ENCODE results near the gene KATNAL1.
"Not testable (repeated sequence)": the region's sequence is repeated elsewhere in the genome, so short reads cannot be mapped to it uniquely, and the experiment has no call there.

KATNAL1 gene

GRCh38 chr13:30178976-30179375 is 128.4 kb downstream of the KATNAL1 start:
- no peaks in the 10 kb centered on the region for H3K9me3 Mint-ChIP-seq
- H3K4me3 Mint-ChIP-seq: no peak overlapping the region
- no peaks in the 10 kb centered on the region for H3K36me3 Mint-ChIP-seq
- H3K27ac Mint-ChIP-seq: no peak overlapping the region
- ATAC-seq: no peak
- no peaks in the 10 kb centered on the region for H3K4me1 Mint-ChIP-seq
- DNase-seq (ENCODE audit: low spot score in 2 of 2): no peak

GRCh38 chr13:30175166-30175565 is 132.2 kb downstream of the KATNAL1 start:
- no peak for ATAC-seq
- peaks cover 7% of the 10 kb centered on the region for H3K4me1 Mint-ChIP-seq

GRCh38 chr13:30174250-30174649 is 133.1 kb downstream of the KATNAL1 start:
- ATAC-seq; H3K4me3 Mint-ChIP-seq; DNase-seq (ENCODE audit: low spot score in 2 of 2); H3K36me3 Mint-ChIP-seq; H3K4me1 Mint-ChIP-seq; H3K9me3 Mint-ChIP-seq: not testable (repeated sequence)
- peak overlapping the region; percentile 14 for H3K27ac Mint-ChIP-seq

More at GRCh38 chr13:30175166-30175565, 132.2 kb downstream of the KATNAL1 start:
- DNase-seq (ENCODE audit: low spot score in 2 of 2): no peak
- no peak overlapping the region for H3K27ac Mint-ChIP-seq
- H3K4me3 Mint-ChIP-seq: no peak overlapping the region
- no peaks in the 10 kb centered on the region for H3K36me3 Mint-ChIP-seq
- H3K9me3 Mint-ChIP-seq: no peaks in the 10 kb centered on the region

- ATAC-seq (no peak), DNase-seq (ENCODE audit: low spot score in 2 of 2) (no peak)
- H3K27ac Mint-ChIP-seq: no peak overlapping the region
- no peaks in the 10 kb centered on the region for H3K9me3 Mint-ChIP-seq
- no peak overlapping the region for H3K4me3 Mint-ChIP-seq
- H3K4me1 Mint-ChIP-seq: peaks cover 7% of the 10 kb centered on the region
- H3K36me3 Mint-ChIP-seq: no peaks in the 10 kb centered on the region
Measured at GRCh38 chr13:30173303-30173610, 134.1 kb downstream of the KATNAL1 start.

GRCh38 chr13:30172593-30173302 is 134.6 kb downstream of the KATNAL1 start:
- no peak overlapping the region for H3K4me3 Mint-ChIP-seq
- no peak for ATAC-seq
- no peaks in the 10 kb centered on the region for H3K36me3 Mint-ChIP-seq
- no peaks in the 10 kb centered on the region for H3K9me3 Mint-ChIP-seq
- DNase-seq (ENCODE audit: low spot score in 2 of 2): no peak
- H3K4me1 Mint-ChIP-seq: peaks cover 7% of the 10 kb centered on the region
- no peak overlapping the region for H3K27ac Mint-ChIP-seq

GRCh38 chr13:30170569-30170968 is 136.8 kb downstream of the KATNAL1 start:
- peak; percentile 37 for ATAC-seq
- H3K4me3 Mint-ChIP-seq: no peak overlapping the region
- H3K27ac Mint-ChIP-seq: no peak overlapping the region
- H3K9me3 Mint-ChIP-seq: no peaks in the 10 kb centered on the region
- no peak for DNase-seq (ENCODE audit: low spot score in 2 of 2)
- H3K4me1 Mint-ChIP-seq: peaks cover 7% of the 10 kb centered on the region
- H3K36me3 Mint-ChIP-seq: no peaks in the 10 kb centered on the region

GRCh38 chr13:30169442-30169841 is 137.9 kb downstream of the KATNAL1 start:
- DNase-seq (ENCODE audit: low spot score in 2 of 2): no peak
- Mint-ChIP-seq H3K9me3 (no peaks in the 10 kb centered on the region), H3K27ac (peak overlapping the region; percentile 30), H3K36me3 (no peaks in the 10 kb centered on the region), H3K4me3 (no peak overlapping the region), H3K4me1 (peaks cover 7% of the 10 kb centered on the region)
- no peak for ATAC-seq

- Mint-ChIP-seq H3K9me3 (peaks cover 2% of the 10 kb centered on the region), H3K27ac (no peak overlapping the region), H3K4me1 (peaks cover 5% of the 10 kb centered on the region), H3K4me3 (no peak overlapping the region), H3K36me3 (no peaks in the 10 kb centered on the region)
- ATAC-seq: no peak
- no peak for DNase-seq (ENCODE audit: low spot score in 2 of 2)
Measured at GRCh38 chr13:30165796-30166195, 141.6 kb downstream of the KATNAL1 start.

DNA sequence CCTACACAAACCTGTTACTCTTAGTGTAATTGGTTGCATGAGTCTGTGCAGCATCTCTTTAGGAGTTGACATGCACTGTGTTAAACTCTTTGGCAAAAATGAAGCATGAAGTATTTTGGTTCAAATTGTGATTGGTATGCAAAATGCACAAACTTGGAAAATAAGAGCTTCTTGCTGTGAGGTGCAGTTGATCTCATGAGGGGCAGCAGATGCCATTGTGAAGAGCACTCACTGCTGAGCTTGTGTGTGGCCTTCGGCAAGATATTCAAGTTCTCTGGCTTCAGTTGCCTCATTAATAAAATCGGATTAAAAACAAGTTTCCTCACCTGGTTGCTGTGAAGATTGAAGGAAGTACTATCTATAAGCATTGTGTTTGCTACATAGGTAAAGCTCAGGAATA is 142.3 kb downstream of the KATNAL1 start:
- Mint-ChIP-seq H3K4me1 (peaks cover 5% of the 10 kb centered on the region), H3K9me3 (peaks cover 2% of the 10 kb centered on the region), H3K27ac (no peak overlapping the region), H3K4me3 (no peak overlapping the region), H3K36me3 (no peaks in the 10 kb centered on the region)
- DNase-seq (ENCODE audit: low spot score in 2 of 2): no peak
- ATAC-seq: no peak

DNA sequence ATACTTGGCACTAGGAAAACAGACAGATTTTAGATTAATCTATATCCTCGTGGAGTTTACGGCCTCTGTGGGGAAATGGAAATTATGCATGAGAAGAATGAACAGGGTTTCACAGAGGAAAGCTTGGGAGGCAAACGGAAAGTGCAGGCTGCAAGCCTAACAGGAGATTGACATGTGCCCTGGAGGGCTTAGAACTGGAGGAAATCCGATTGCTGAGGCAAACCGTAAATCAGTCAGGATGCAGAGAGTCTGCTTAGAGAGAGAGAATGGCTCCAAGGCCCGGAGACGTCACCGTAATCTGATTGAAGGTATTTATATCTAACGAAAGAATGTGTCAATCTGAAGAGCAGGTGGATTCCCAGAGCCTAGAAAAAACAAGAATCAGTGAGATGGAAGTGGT is 143.2 kb downstream of the KATNAL1 start:
- H3K4me3 Mint-ChIP-seq: no peak overlapping the region
- H3K4me1 Mint-ChIP-seq: peaks cover 14% of the 10 kb centered on the region
- no peak overlapping the region for H3K27ac Mint-ChIP-seq
- no peak for DNase-seq (ENCODE audit: low spot score in 2 of 2)
- ATAC-seq: no peak
- no peaks in the 10 kb centered on the region for H3K36me3 Mint-ChIP-seq
- peaks cover 2% of the 10 kb centered on the region for H3K9me3 Mint-ChIP-seq

GRCh38 chr13:30163441-30163840 is 143.9 kb downstream of the KATNAL1 start:
- H3K4me1 Mint-ChIP-seq: peaks cover 21% of the 10 kb centered on the region
- H3K27ac Mint-ChIP-seq: no peak overlapping the region
- H3K9me3 Mint-ChIP-seq: peaks cover 2% of the 10 kb centered on the region
- no peak for ATAC-seq
- no peak overlapping the region for H3K4me3 Mint-ChIP-seq
- no peak for DNase-seq (ENCODE audit: low spot score in 2 of 2)
- H3K36me3 Mint-ChIP-seq: no peaks in the 10 kb centered on the region

DNA sequence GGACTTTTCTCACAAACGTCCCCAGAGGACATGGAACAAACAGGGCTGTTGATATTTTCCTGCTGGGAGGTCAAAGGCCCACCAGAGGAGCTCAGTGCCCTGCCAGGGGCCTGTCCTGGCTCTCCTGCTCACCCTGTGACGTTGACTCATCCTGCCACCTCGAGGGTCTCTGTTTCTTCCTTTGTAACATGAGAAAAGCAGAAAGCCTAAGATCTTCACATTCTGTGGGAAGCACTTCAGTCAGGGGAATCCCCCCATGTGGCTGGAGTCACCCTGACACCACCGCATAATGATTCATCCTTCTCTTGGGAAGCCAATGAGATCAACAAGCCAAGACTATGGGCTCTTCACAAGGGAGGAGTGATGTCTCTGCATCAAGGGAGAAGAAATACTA is 147.9 kb downstream of the KATNAL1 start:
- DNase-seq (ENCODE audit: low spot score in 2 of 2) (peak; percentile 35 to 71), ATAC-seq (peak; percentile 97)
- Mint-ChIP-seq H3K4me3 (peak overlapping the region; percentile 54), H3K36me3 (no peaks in the 10 kb centered on the region), H3K4me1 (peaks cover 53% of the 10 kb centered on the region), H3K27ac (peak overlapping the region; percentile 83), H3K9me3 (peaks cover 2% of the 10 kb centered on the region)

DNA sequence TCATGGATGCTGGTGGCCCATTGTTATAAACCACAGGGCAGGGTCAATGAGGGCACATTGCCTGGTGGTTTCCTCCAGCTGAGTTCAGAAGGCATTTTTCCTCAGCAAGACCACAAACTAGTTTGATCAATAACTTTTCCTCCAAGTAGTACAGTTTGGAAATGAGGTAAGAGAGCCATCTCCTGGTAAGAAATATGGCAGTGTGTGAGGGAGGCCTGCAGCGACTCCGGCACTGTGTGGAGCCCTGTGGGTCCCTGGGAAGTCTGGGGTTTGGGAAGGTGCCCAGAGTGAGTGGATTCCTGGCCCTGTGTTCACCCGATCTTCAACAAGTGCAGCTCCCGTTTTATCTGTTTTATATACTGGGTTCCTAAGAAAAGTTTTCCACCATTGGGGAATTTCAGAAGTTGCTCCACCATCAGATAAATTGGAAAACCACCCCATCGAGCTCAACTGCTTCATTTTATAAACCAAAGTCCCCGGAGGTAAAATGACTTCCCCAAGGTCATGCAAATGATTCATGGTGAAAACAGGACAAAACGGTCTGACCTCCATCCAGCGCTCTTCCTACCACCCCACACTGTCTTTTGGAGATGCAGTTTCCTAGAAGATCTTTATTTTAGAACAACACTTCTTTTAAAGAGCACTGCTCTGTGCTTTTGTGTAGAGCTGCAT is 148.4 kb downstream of the KATNAL1 start:
- no peaks in the 10 kb centered on the region for H3K36me3 Mint-ChIP-seq
- DNase-seq (ENCODE audit: low spot score in 2 of 2) (no peak), ATAC-seq (peak; percentile 55)
- peak overlapping the region; percentile 54 for H3K4me3 Mint-ChIP-seq
- H3K4me1 Mint-ChIP-seq: peaks cover 58% of the 10 kb centered on the region
- peak overlapping the region; percentile 83 for H3K27ac Mint-ChIP-seq
- H3K9me3 Mint-ChIP-seq: peaks cover 2% of the 10 kb centered on the region

DNA sequence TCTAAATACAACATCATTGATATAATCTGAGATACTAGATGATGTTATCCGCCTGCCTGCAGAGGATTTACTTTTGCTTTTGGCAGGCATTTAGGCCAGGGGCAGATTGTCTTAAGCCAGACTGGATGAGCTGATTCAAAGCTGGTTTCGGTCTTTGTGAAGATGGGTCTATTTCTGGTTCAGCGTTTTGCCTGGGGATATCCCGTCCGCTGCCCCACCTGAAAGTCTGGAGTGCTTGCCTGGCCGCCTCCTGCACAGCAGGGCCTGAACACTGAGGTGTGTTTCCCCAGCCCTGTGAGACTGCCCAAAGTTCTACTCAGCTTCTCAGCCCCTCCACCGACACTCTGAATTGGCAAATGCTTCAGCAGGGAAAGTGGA is 149.7 kb downstream of the KATNAL1 start:
- Mint-ChIP-seq H3K9me3 (peaks cover under 1% of the 10 kb centered on the region), H3K4me1 (peaks cover 71% of the 10 kb centered on the region), H3K36me3 (no peaks in the 10 kb centered on the region), H3K27ac (peak overlapping the region; percentile 94), H3K4me3 (peak overlapping the region; percentile 54)
- ATAC-seq (no peak), DNase-seq (ENCODE audit: low spot score in 2 of 2) (no peak)

DNA sequence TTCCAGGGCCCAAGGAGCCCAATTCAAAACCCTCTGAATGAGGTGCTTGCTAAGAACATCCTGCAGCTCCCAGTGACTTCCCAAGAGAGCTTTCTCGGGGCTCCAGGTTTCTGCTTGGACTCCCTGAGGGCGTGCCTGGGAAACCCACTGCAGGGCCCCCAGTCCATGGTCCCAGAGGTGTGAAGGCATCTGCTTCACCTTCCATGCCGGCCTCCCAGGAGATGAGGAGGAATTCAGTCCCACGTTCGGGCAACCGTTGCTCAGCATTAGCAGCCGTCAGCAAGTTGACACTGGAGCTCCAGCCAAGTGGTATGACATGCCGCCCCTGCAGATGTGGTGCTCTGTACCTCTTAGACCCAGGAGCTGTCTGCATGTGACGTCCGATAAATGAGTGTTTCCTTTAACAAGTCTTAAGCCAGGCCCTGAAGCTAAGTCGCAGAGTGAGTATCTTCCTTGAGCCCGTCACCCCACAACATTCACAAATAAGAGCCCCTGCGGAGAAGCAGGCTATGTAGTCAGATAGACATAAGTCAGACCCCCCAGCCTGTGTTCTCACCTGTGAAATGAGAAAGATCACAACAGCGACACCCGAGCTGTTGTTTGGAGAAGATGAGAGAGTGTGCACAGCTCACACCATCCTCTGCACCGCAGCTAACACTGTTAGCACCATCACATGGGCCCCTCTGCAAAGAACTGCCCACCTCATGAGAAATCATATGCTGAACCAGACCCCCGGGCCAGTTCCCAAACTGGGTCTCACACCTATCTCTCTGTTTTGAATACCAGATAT is 150.3 kb downstream of the KATNAL1 start:
- H3K4me1 Mint-ChIP-seq: peaks cover 77% of the 10 kb centered on the region
- H3K9me3 Mint-ChIP-seq: no peaks in the 10 kb centered on the region
- H3K36me3 Mint-ChIP-seq: no peaks in the 10 kb centered on the region
- DNase-seq (ENCODE audit: low spot score in 2 of 2) (no peak), ATAC-seq (peak; percentile 22)
- peak overlapping the region; percentile 94 for H3K27ac Mint-ChIP-seq
- H3K4me3 Mint-ChIP-seq: peak overlapping the region; percentile 54

- no peak for ATAC-seq
- no peak for DNase-seq (ENCODE audit: low spot score in 2 of 2)
- H3K9me3 Mint-ChIP-seq: no peaks in the 10 kb centered on the region
- peak overlapping the region; percentile 94 for H3K27ac Mint-ChIP-seq
- H3K4me1 Mint-ChIP-seq: peaks cover 84% of the 10 kb centered on the region
- H3K4me3 Mint-ChIP-seq: peak overlapping the region; percentile 54
- H3K36me3 Mint-ChIP-seq: no peaks in the 10 kb centered on the region
Measured at GRCh38 chr13:30156270-30156669, 151.1 kb downstream of the KATNAL1 start.
